Activated CD8-positive, alpha-beta memory T cell treated with anti-CD3 and anti-CD28 coated beads, Interleukin-2, amount 50 U/mL, for 24 hours (primary cell): ENCODE measurements around the gene MAFF.
"Not testable (repeated sequence)": the region's sequence is repeated elsewhere in the genome, so short reads cannot be mapped to it uniquely, and the experiment has no call there.

ENCODE experiments used
- DNase-seq: peaks from one replicate; pipeline ENCODE4 v3.0.0-alpha.2; 2020; ENCODE audit errors: extremely low read depth

Gene MAFF

DNA sequence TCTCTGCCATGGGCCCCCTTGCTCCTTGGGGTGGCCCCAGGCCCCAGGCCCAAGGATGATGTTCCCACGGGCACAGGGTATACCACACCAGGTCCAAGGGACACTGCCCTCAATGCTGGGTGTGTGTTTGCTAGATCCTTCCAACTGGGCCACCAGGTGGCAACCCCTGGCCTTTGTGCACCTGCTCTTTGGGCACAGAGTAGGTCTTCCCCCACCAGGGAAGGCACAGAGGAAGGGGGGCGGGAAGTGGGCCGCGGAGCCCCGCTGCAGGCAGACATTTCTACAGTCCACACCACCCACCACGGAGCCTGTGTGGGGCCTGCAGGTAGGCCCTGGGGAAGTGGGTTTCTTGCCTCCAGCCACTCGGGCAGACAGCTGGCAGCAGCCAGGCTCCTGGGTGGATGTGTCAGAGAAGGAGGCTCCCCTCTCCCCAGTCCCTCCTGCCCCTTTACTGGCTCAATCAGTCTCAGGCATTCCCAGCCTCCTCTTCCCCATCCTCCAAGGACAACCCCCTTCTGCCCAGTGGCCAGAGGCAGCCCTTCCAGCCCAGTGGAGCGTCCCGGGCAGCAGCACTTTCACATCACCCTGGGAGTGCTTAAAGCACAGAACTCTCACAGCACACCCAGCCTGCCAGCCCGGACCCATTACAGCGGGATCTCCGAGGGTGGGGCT, 21.6 kb downstream of the MAFF start:
- no peak for DNase-seq

DNA sequence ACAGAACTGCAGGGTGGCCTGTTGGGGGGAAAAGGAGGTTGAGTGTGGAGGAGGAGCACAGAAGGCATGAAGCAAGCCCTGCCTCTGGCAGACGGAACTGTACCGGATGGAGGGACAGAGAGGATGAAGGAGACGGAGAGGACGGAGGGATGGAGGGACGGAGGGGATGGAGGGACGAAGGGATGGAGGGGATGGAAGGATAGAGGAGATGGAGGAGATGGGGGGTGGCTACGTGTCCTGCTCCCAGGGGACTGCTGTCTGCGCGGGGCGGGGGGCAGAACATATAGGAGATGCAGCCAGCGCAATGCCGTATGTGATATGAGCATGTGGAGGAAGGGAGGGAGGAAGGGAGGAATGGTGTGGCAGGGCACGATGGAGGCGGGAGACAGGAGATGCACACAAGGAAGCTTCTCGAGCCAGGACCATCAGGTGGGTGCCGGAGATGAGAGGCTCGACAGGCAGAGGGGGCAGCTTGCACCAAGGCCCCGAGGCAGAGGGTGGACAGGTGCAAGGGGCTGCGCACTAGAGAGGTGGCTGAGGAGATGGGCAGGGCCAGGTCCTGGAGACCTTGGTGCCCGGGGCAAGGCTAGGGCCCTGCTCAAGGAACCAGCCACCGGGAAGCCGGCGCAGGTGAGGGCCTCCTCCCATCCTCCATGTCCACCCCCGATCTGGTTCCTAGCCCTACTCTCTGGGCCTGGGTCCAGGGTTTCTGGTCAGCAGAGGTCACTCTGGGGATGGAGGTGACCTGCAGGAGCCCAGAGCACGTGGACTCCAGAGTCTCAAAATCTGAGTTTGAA, 25.3 kb downstream of the MAFF start:
- DNase-seq: no peak

DNA sequence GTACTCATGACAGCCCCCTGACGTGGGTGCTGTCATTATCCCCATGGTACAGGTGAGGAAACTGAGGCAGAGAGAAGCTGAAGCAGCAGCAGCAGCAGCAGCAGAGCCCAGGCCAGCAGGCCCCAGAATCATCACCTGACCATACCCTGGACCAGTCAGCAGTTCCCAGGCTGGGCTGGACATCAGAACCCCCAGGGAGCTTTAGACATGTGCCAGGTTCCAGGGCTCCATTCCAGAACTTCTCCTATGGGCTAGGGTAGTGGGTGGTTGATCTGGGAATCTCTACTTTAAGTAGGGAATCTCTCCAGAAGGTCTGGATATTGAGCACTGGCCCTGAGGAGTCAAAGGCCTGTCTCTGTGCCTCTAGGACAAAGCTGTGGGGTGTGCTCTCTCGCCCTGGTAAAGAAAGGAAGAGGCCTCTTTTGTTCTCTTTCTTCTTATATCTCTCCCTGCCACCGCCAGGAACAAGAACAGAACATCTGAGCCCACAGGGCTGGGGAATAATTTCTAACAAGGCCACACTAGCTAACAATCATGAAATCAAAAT, 26.6 kb downstream of the MAFF start:
- no peak for DNase-seq

DNA sequence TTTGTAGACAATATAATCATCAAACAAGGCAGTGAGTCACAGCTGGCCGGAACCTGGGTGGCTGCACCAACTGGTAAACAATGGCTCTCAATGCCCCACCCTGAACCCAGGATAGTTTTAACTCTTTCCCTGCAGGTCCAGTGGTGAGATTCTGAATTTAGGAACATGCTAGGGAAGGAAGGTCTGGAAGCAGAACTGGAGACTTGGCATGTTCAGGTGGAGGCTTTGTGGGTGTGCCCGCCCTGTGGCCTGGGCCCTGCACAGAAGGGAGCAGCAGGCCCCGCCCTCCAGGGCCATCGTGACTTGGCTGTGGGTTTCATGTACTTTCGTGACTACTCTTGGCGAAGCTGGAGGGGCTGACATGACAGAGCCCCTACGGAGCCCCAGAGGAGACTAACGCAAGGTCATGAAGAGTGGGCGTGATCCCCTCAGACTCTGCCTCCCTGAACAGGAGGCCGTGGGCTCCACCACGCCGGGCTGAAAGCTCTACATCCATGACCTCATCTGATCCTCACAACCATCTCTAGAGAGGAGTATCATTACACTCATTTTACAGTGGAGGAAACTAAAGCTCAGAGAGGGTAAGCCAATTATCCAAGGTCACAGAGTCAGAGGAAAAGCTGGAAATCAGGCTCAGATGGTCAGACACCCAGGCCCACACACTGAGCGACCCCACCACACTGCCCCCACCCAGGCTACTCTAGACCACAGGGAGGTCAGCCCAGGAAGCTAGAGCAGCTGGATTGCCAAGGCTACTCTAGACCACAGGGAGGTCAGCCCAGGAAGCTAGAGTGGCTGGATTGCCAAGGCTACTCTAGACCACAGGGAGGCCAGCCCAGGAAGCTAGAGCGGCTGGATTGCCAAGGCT, 27.3 kb downstream of the MAFF start:
- no peak for DNase-seq

DNA sequence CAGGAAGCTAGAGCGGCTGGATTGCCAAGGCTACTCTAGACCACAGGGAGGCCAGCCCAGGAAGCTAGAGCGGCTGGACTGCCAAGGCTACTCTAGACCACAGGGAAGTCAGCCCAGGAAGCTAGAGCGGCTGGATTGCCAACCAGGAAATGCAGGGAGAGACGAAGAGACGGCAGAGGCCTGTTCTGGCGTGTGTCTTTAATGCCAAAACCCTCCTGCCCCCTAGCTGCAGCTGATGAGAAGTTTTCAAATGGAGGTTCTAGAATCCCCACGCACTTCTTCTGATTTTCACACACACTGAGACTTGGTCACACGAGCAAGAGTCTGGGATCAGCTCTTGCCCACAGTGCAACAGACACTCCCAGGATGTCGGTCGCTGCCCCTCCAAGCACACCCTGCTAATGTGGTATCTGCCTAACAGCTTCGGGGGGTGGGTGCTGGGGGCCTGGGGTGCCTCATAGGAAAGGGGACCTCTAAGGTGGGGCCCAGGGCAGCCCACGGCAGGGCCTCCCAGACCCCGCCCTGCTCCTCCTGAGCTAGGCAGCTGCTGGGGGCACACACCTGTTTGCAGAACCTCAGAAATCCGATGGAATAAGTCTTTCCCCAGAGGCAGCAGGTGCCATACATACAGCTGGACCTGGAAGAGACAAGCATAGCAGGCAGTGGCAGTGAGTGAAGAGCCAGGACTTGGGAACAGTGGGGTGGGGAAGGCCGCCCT, 28.5 kb downstream of the MAFF start:
- no peak for DNase-seq

DNA sequence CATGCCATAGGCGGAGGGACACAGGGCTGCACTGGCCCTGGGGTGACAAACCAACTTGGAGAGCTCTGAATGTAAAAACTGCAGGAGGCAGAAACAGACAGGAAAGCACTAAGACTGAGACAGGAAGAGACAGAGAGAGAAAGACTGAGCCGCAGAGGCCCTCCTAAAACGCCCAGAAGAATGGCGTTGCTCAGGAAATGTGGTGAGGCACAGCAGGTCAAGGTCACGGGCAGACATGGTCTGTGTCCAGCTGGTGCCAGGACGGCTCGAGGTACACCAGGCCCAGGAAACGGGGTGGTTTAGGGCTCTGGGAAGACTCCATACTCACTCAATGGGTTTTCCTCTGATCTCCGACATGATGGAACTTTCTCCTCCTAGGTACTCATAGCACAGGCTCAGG, 29.1 kb downstream of the MAFF start:
- no peak for DNase-seq

GRCh38 chr22:38232196-38232595, 30.4 kb downstream of the MAFF start:
- no peak for DNase-seq

DNA sequence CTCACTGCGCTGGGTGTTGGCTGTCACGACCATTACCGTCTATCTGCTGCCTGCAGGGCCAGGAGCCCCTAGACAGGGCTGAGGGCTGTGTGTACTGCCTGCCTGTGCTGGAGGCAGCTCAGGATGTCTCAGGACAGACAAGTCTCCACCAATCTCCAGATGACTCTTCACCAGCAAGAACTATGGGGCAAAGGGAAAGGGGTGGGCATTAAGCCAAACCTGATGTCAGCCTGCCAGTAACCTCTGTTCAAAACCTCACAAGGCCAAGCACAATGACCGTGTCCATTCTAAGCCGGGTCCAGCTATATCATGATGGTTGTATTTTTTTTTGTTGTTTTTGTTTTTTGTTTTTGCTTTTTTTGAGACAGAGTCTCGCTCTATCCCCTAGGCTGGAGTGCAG, 31.6 kb downstream of the MAFF start:
- no peak for DNase-seq

- not testable (repeated sequence) for DNase-seq
Observed at GRCh38 chr22:38233856-38234255, 32.1 kb downstream of the MAFF start.

GRCh38 chr22:38235240-38235850, 33.6 kb downstream of the MAFF start:
- DNase-seq: no peak

DNA sequence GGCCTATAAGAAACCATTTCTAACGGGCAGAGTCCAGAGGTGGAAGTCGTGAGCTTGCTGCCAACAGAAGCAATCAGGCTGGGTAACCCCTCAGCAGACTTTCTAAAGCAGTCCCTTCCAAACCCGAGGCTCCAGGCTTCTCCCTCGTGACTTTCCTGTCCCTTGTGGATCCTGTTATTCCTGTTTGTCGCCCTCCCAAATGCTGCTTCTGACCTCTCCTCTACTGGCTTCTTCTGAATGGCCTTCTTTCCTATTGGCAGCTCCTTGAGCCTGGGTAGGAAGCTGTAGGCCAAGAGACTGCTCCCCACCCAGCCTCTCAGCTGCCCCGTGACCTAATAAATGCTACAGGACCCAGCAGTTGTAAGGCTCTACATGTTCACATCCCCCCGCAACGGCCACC, 35.0 kb downstream of the MAFF start:
- no peak for DNase-seq

DNA sequence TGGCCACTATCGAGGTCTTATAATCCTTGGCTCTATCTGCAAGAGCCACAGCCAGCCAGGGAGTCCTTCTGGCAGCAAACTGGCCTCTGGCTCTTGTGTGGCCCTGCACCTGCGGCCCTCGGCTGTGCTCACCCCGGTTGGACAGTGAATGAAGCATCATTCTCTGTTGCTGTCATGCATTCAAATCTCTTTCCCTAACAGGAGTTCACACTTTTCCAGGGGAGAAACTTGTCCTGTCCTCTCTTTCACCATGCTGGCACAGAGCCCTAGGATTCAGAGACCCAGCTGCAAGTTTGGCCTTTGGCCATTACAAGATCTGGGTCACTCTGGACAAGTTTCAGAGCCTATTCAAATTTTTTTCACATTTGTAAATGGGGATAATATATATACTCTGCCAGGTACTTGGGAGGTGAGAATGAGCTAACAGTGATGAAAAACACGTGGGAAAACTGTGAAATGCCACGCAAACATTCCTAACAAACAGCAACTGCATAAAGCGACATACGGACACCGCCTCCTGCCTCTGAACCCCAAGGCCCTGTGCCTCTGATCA, 36.8 kb downstream of the MAFF start:
- no peak for DNase-seq

DNA sequence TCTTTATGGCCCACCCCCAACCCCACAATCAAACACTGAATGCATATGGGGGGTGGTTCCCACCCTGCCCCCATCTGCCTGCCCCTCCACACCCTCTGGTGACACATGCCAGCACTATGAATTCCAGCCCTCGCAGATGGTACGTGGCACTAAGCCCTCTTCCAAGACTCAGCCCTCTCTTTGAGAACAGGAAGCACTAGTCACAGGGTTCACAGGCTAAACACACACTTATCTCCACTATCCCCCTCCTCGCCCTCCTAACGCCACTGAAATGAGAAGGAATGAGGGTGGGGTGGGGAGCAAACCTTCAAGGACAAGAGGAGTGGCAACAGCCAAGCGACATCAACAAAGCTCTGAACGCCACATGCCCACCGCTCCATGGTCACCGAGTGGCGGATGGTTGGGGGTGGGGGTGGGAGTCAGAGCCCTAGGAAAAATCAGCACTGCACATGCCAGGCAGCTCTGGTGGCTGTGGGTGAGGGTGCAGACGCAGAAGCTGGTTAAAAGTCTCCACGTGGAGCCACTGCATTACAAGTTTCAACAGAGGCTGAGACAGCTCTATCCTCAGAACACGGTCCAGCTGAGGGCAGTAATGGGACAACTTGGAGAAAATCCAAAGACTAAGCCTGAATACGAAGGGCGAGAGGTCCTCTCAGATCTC, 37.4 kb downstream of the MAFF start:
- no peak for DNase-seq

- DNase-seq: no peak
Observed at GRCh38 chr22:38240734-38241252, 39.0 kb downstream of the MAFF start.

GRCh38 chr22:38243007-38243765, 41.4 kb downstream of the MAFF start:
- no peak for DNase-seq

DNA sequence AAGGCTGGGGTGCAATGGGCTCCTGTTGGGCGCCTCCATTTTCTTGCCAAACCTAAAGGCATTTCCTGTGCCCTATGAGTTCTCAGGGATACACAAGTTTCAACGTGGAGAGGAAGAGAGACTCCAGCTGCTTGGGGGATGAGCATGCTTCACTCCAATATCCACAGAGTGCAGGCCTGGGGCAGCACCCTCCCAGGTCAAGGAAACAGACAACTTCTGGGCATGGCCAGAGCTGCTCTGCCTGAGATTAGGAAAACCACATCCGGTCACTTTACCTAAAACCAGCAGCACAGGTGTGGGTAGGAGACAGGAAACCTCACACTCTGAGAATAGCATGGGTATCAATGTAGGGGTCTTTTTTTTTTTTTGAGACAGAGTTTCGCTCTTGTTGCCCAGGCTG, 42.3 kb downstream of the MAFF start:
- no peak for DNase-seq

DNA sequence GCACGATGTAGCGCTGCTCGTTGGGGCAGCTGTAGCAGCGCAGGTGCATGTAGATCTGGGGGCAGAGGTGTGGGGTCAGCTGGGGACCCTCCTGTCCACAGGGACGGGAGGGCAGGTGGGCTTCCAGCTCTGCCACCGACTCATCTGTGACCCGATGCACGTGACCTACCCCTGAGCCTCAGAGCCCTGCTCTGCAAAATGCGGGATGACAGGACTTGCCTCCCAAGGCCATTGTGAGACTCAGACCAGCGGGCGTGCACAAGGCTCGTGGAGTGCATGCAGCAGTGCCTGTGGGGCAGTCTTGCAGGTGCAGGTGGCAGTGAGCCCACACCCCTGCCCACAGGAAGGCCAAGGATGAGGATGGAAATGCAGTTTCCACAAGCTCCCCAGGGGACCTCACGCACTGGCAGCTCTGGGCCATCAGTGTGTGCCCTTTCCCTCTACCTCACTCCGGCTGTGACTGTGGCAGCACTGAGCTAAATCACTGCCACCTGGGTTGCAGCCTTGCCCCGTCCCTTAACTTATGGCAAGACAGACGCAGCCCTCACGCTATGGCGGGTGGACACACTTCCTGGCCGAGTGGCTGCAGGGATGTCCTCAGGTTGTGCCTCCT, 44.4 kb downstream of the MAFF start:
- no peak for DNase-seq

- no peak for DNase-seq
Observed at GRCh38 chr22:38246692-38247091, 44.9 kb downstream of the MAFF start.

- no peak for DNase-seq
Observed at GRCh38 chr22:38247713-38248112, 45.9 kb downstream of the MAFF start.
